H1 (cell line): Measurements from ENCODE around the gene LRTM2. TPM values are rescaled to one million over a fixed set of nuclear protein-coding genes. Genes with fewer than 3 reads are reported as not detected.

ENCODE experiments used
- CTCF ChIA-PET: fragments of 300-600 bp; sonication (Branson Sonifier 250); formaldehyde crosslinking; loops from one replicate; lab custom pipeline; 2021; ENCODE audit not compliant: partially characterized antibody; lab: Charles Lee
- POLR2A ChIA-PET: fragments of 300-600 bp; sonication (Branson Sonifier 250); formaldehyde crosslinking; loops from one replicate; lab custom pipeline; 2021; ENCODE audit warnings: inconsistent platforms; ENCODE audit not compliant: partially characterized antibody; lab: Charles Lee
- DNase-seq, 2 experiments: peaks; one replicate each; pipeline versions ENCODE4 v3.0.0 to v3.0.0-alpha.2; 2010 to 2022; ENCODE audit warnings: low spot score in 2 of 2, low read depth in 1 of 2, mixed read lengths in 1 of 2
- FAIRE-seq: peaks from 2 replicates; lab custom pipeline; 2011; peaks lifted over from hg19 to GRCh38; lab: Jason Lieb, UNC
- H2AFZ ChIP-seq: 2 replicates; pipeline ENCODE4 v1.8.1; 2012; ENCODE audit warnings: low read length, inconsistent platforms
- H2AK5ac ChIP-seq: 2 replicates; pipeline ENCODE4 v1.6.1; 2013; ENCODE audit warnings: low read depth, low read length
- H2BK120ac ChIP-seq: replicated peaks from 2 replicates; pipeline ENCODE3; 2013; ENCODE audit warnings: low read depth, low read length, inconsistent platforms
- H2BK12ac ChIP-seq: 2 replicates; pipeline ENCODE4 v1.6.1; 2013; ENCODE audit warnings: low read depth, low read length
- H2BK15ac ChIP-seq: 2 replicates; pipeline ENCODE4 v1.6.1; 2013; ENCODE audit warnings: low read length
- H2BK20ac ChIP-seq: 2 replicates; pipeline ENCODE4 v1.6.1; 2013; ENCODE audit warnings: low read length
- H2BK5ac ChIP-seq: 2 replicates; pipeline ENCODE4 v1.6.1; 2013; ENCODE audit warnings: low read depth, low read length
- H3K14ac ChIP-seq: 2 replicates; pipeline ENCODE4 v1.6.1; 2013; ENCODE audit warnings: inconsistent platforms; ENCODE audit not compliant: insufficient read length
- H3K18ac ChIP-seq: 2 replicates; pipeline ENCODE4 v1.6.1; 2013; ENCODE audit warnings: low read length; ENCODE audit errors: extremely low read depth
- H3K23ac ChIP-seq: 2 replicates; pipeline ENCODE4 v1.6.1; 2013; ENCODE audit warnings: inconsistent platforms; ENCODE audit not compliant: insufficient read length
- H3K23me2 ChIP-seq: 2 replicates; pipeline ENCODE4 v1.6.1; 2013; ENCODE audit warnings: low read depth, low read length
- H3K27ac ChIP-seq: 2 replicates; pipeline ENCODE4 v1.6.1; 2011; ENCODE audit warnings: low read depth, low read length, inconsistent platforms
- H3K27me3 ChIP-seq, 4 experiments: replicated peaks in 1 of 4; 1 replicate in 1 of 4; 2 replicates in 3 of 4; pipeline versions ENCODE4 v1.6.1 to v1.8.1; 2011 to 2013; ENCODE audit warnings: low read length in 3 of 4, mild to moderate bottlenecking in 3 of 4, inconsistent platforms in 2 of 4, mixed read lengths in 2 of 4, moderate library complexity in 1 of 4; ENCODE audit not compliant: control insufficient read depth in 3 of 4, insufficient read depth in 3 of 4; ENCODE audit errors: extremely low read depth in 1 of 4
- H3K36me3 ChIP-seq, 4 experiments: 2 replicates each; pipeline versions ENCODE4 v1.6.1 to v1.8.1; 2011 to 2013; ENCODE audit warnings: mild to moderate bottlenecking in 4 of 4, low read length in 3 of 4, moderate library complexity in 2 of 4, control low read depth in 1 of 4, inconsistent platforms in 1 of 4; ENCODE audit not compliant: insufficient read depth in 4 of 4, control insufficient read depth in 2 of 4
- H3K4ac ChIP-seq: replicated peaks from 2 replicates; pipeline ENCODE3; 2013; ENCODE audit warnings: low read length, low read depth, mixed read lengths, inconsistent platforms; ENCODE audit not compliant: insufficient read length
- H3K4me1 ChIP-seq, 4 experiments: replicated peaks in 1 of 4; 1 replicate in 1 of 4; 2 replicates in 3 of 4; pipeline versions ENCODE4 v1.6.1 to v1.8.1; 2011 to 2013; ENCODE audit warnings: low read length in 3 of 4, inconsistent platforms in 2 of 4, mixed read lengths in 1 of 4; ENCODE audit not compliant: insufficient read depth in 4 of 4, control insufficient read depth in 3 of 4
- H3K4me2 ChIP-seq, 2 experiments: 2 replicates each; pipeline versions ENCODE4 v1.6.1 to v1.8.1; 2011 to 2013; ENCODE audit warnings: low read depth in 2 of 2, low read length in 2 of 2, control low read depth in 1 of 2, inconsistent platforms in 1 of 2, mild to moderate bottlenecking in 1 of 2; ENCODE audit not compliant: insufficient read depth in 1 of 2
- H3K4me3 ChIP-seq, 4 experiments: fragments of 200-600, 300-600 bp in 1 of 4; sonication (generic), shearing (Covaris generic), sonication (Bioruptor Twin) in 1 of 4; 2 replicates each; pipeline versions ENCODE4 v1.5.1 to v1.8.1; 2011 to 2016; ENCODE audit warnings: low read length in 4 of 4, low read depth in 3 of 4, control low read depth in 2 of 4, inconsistent platforms in 2 of 4, mild to moderate bottlenecking in 2 of 4, mixed read lengths in 1 of 4, moderate library complexity in 1 of 4; ENCODE audit not compliant: insufficient read depth in 2 of 4; ENCODE audit errors: extremely low read depth in 1 of 4
- H3K56ac ChIP-seq: replicated peaks from 2 replicates; pipeline ENCODE3; 2013; ENCODE audit warnings: low read depth, mild to moderate bottlenecking, mixed read lengths, low read length, inconsistent platforms; ENCODE audit not compliant: insufficient read length
- H3K79me1 ChIP-seq: 2 replicates; pipeline ENCODE4 v1.6.1; 2013; ENCODE audit warnings: low read depth, low read length, control low read depth
- H3K79me2 ChIP-seq, 2 experiments: 2 replicates each; pipeline versions ENCODE4 v1.6.1 to v1.8.1; 2012 to 2013; ENCODE audit warnings: low read length in 2 of 2, mild to moderate bottlenecking in 2 of 2, inconsistent platforms in 1 of 2; ENCODE audit not compliant: insufficient read depth in 2 of 2, control insufficient read depth in 1 of 2
- H3K9ac ChIP-seq, 4 experiments: replicated peaks in 1 of 4; 1 replicate in 1 of 4; 2 replicates in 3 of 4; pipeline versions ENCODE4 v1.6.1 to v1.8.1; 2011 to 2013; ENCODE audit warnings: low read depth in 3 of 4, low read length in 3 of 4, control low read depth in 2 of 4, mild to moderate bottlenecking in 2 of 4, moderate library complexity in 2 of 4, inconsistent platforms in 1 of 4; ENCODE audit errors: extremely low read depth in 1 of 4
- H3K9me3 ChIP-seq, 2 experiments: 2 replicates each; pipeline versions ENCODE4 v1.6.1 to v1.8.1; 2012 to 2013; ENCODE audit warnings: mild to moderate bottlenecking in 2 of 2, moderate library complexity in 2 of 2, control low read depth in 1 of 2, inconsistent platforms in 1 of 2, low read depth in 1 of 2, low read length in 1 of 2, mixed read lengths in 1 of 2; ENCODE audit not compliant: insufficient read depth in 2 of 2
- H4K20me1 ChIP-seq, 2 experiments: replicated peaks in 1 of 2; 2 replicates each; pipeline versions ENCODE3 to v1.8.1; 2011 to 2013; ENCODE audit warnings: inconsistent platforms in 2 of 2, low read length in 2 of 2, mild to moderate bottlenecking in 1 of 2; ENCODE audit not compliant: insufficient read depth in 2 of 2, control insufficient read depth in 1 of 2
- H4K5ac ChIP-seq: 2 replicates; pipeline ENCODE4 v1.6.1; 2013; ENCODE audit warnings: low read length, low read depth, mixed read lengths, inconsistent platforms; ENCODE audit not compliant: insufficient read length
- H4K8ac ChIP-seq: 2 replicates; pipeline ENCODE4 v1.8.0; 2013; ENCODE audit warnings: mild to moderate bottlenecking, moderate library complexity, low read length, inconsistent platforms; ENCODE audit not compliant: insufficient read depth; ENCODE audit errors: extremely low read depth
- H4K91ac ChIP-seq: replicated peaks from 2 replicates; pipeline ENCODE3; 2013; ENCODE audit warnings: low read length, mixed read lengths, inconsistent platforms; ENCODE audit not compliant: insufficient read length
- CBX5 ChIP-seq: fragments of 300-800, 300-1000 bp; sonication (generic); IDR thresholded peaks from 2 replicates; pipeline ENCODE4 v1.7.1; 2016; ENCODE audit warnings: antibody characterized with exemption, low read length, low read depth
- JUND ChIP-seq: IDR thresholded peaks from 2 replicates; pipeline ENCODE4 v1.6.1; 2011; ENCODE audit warnings: mild to moderate bottlenecking, improper control_type of control experiment, low read length
- NANOG ChIP-seq: IDR thresholded peaks from 2 replicates; pipeline ENCODE4 v1.6.1; 2011; ENCODE audit warnings: low read length, low read depth, mild to moderate bottlenecking, inconsistent platforms; ENCODE audit not compliant: insufficient read depth, poor library complexity, severe bottlenecking
- RNF2 ChIP-seq: fragments of 200-900, 300-1000 bp; sonication (generic); IDR thresholded peaks from 2 replicates; pipeline ENCODE4 v1.7.1; 2016; ENCODE audit warnings: borderline replicate concordance, low read depth, mild to moderate bottlenecking, antibody characterized with exemption, low read length; ENCODE audit not compliant: poor library complexity, severe bottlenecking; ENCODE audit errors: missing control alignments
- RXRA ChIP-seq: IDR thresholded peaks from 2 replicates; pipeline ENCODE4 v1.6.1; 2011; ENCODE audit warnings: low read depth, mild to moderate bottlenecking, low read length, moderate library complexity; ENCODE audit not compliant: insufficient read depth
- SAP30 ChIP-seq: fragments of 300-600 bp; sonication (generic); IDR thresholded peaks from 2 replicates; pipeline ENCODE4 v1.7.1; 2012; ENCODE audit warnings: low read length, moderate library complexity, mild to moderate bottlenecking, inconsistent platforms; ENCODE audit not compliant: insufficient read depth, insufficient replicate concordance
- YY1 ChIP-seq: IDR thresholded peaks from 2 replicates; pipeline ENCODE4 v1.6.1; 2011; ENCODE audit warnings: low read depth, mild to moderate bottlenecking, low read length
- WGBS, 2 experiments: shearing (Covaris generic) in 1 of 2; methylation state at CpG; one replicate each; pipeline versions ENCODE4 v1.1.6 to v1.1.7; 2013 to 2015; ENCODE audit warnings: low lambda C conversion rate in 2 of 2, mixed read lengths in 2 of 2, inconsistent platforms in 1 of 2, low coverage in 1 of 2, missing lambda C conversion rate in 1 of 2; ENCODE audit not compliant: insufficient replicate concordance in 2 of 2, insufficient coverage in 1 of 2, insufficient read length in 1 of 2; ENCODE audit errors: extremely low coverage in 1 of 2, missing lambda C conversion rate in 1 of 2; 5-methylcytosine and 5-hydroxymethylcytosine counted together
- polyA plus RNA-seq, 7 experiments: library from polyadenylated mRNA; depleted of rRNA in 3 of 7; stranded (reverse) in 5 of 7; unstranded in 2 of 7; fragments of >200 nt in 5 of 7; fragments of 200-250 nt in 2 of 7; gene quantifications; 1 replicate in 5 of 7; 2 replicates in 1 of 7; 4 replicates in 1 of 7; pipeline versions ENCODE4 v1.2.1 to v1.2.3, GENCODE V29; 2011 to 2013; ENCODE audit warnings: missing spikeins in 2 of 7, mixed read lengths in 2 of 7
- total RNA-seq: library from RNA; stranded (reverse); fragmentation: NEBNext Ultra II Directional; extraction: Animal tissue kit (Norgen Biotek cat#: 25700); gene quantifications from 2 replicates; pipeline ENCODE4 v1.2.1, GENCODE V29; 2021
- TF ChIP-seq, protein P1 (sequence below): IDR thresholded peaks from 2 replicates; pipeline ENCODE4 v1.6.1; 2011; ENCODE audit warnings: low read depth, mild to moderate bottlenecking, low read length; ENCODE audit not compliant: insufficient read depth

The LRTM2 gene
- total and polyA plus RNA-seq, 2 of the 8 experiments (the other 6 are each of a cell fraction or from before 2014, with no cell fraction given) = 0.06 TPM; not detected in 1

DNA sequence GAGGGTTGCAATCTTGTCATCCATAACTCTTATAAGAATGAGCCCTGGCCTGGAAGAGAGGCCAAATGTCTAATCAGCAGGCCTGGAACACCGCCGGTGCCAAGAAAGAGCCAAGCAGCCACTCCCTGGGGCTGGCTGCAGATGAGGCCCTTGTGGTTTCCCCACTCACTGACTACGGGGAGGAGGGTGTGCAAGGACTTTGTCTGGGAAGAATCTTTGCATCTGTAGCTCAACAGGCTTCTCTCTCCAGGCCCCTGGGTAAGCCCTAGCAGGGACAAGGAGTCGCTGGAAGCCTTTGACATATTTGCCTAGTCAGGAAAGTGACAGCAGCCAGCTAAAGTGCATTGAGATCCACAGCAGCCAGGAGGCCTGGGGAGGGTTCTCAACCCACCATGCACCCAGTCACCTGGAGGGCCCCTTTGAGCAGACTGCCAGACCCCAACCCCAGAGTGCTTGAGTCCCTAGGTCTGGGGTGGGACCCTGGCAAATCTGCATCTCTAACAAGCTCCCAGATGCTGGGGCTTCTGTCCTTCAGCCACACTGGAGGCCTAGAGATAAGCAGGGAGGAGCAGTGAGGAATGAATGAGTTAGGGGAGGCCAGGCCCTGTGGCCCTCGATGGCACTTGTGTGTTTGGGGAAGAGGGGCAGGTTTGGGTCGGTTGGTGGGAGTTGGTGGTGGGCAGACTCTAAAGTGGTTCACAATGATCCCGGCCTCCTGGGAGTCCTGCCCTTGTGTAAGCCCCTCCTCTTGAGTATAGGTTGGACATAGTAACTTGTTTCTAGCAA is 13.9 kb upstream of the LRTM2 start:
- 80% methylated on average over 7 of the region's 7 CpGs; no CpG with 5 or more reads in 1 of the 2 experiments for WGBS, 2 experiments
- Histone ChIP-seq H3K14ac (no peak overlapping the region), H2BK20ac (no peak overlapping the region), H3K4ac (no peak overlapping the region), H3K79me2 (no peaks in the 10 kb centered on the region), H3K9me3 (no peaks in the 10 kb centered on the region), H2AFZ (no peak overlapping the region), H2BK15ac (no peak overlapping the region), H2BK5ac (no peak overlapping the region), H2AK5ac (no peak overlapping the region), H2BK12ac (no peak overlapping the region), H3K79me1 (no peaks in the 10 kb centered on the region), H4K5ac (no peak overlapping the region), H2BK120ac (no peak overlapping the region), H3K27me3 (no peaks in the 10 kb centered on the region), H3K4me1 (peaks cover 0 to 2% (median 0%) of the 10 kb centered on the region in 4 experiments; a peak in 1 of 7 replicates), H4K20me1 (peaks cover 0 to 2% of the 10 kb centered on the region in 2 experiments), H3K4me3 (no peak overlapping the region), H3K4me2 (no peak overlapping the region), H3K27ac (no peak overlapping the region), H3K9ac (no peak overlapping the region), H4K8ac (no peak overlapping the region), H4K91ac (no peak overlapping the region), H3K23me2 (no peaks in the 10 kb centered on the region; the same call in 1 of the 2 replicates), H3K23ac (no peak overlapping the region), H3K18ac (no peak overlapping the region), H3K56ac (no peak overlapping the region), H3K36me3 (no peaks in the 10 kb centered on the region)
- ChIA-PET CTCF (interaction anchor here (0.6 to 3.3 kb wide), 6 partner anchors 15 to 176 kb away, joined by 3 to 27 read pairs (median 3); no protein-coding TSS in a partner anchor), POLR2A (interaction anchor here (1.1 kb wide), 1 partner anchor 15 kb away, joined by 7 read pairs; the partner anchor contains the start of gene LRTM2)
- FAIRE-seq = no peak
- no peak for DNase-seq
- TF ChIP-seq, protein P1, sequence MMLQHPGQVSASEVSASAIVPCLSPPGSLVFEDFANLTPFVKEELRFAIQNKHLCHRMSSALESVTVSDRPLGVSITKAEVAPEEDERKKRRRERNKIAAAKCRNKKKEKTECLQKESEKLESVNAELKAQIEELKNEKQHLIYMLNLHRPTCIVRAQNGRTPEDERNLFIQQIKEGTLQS = no peak
- TF ChIP-seq SAP30 (no peak), RXRA (no peak), JUND (no peak), NANOG (no peak), CBX5 (no peak), RNF2 (no peak), YY1 (no peak)
